HCT116 (cell line): ENCODE measurements around the gene TCFL5. TPM values are rescaled to one million over a fixed set of nuclear protein-coding genes. Genes with fewer than 3 reads are reported as not detected.

Experiments used
- ATAC-seq: fragments of 200-7000 bp; cut with Tn5 transposase; 2 replicates; pipeline ENCODE4 v1.9.1; 2020; ENCODE audit warnings: mild to moderate bottlenecking, moderate library complexity
- BruUV-seq: library from RNA; stranded (reverse); fragments of 400-500 nt; replicated peaks from 2 replicates; lab custom pipeline; 2021; lab: Mats Ljungman, UMichigan
- CTCF ChIA-PET: fragments of 300-600 bp; sonication (Branson Sonifier 250); formaldehyde crosslinking; loops from one replicate; lab custom pipeline; 2021; ENCODE audit warnings: antibody characterized with exemption; lab: Charles Lee
- POLR2A ChIA-PET: fragments of 300-600, 350-600 bp; sonication (Branson Sonifier 250); formaldehyde crosslinking; loops from one replicate; lab custom pipeline; 2021; ENCODE audit warnings: antibody characterized with exemption; lab: Charles Lee
- RAD21 ChIA-PET, 2 experiments: fragments of 300-600 bp; sonication (Branson Sonifier 250); formaldehyde crosslinking; loops; one replicate each; lab custom pipeline; 2023; ENCODE audit warnings: low total read pairs in 2 of 2; ENCODE audit not compliant: uncharacterized antibody in 2 of 2, unreplicated experiment in 2 of 2, low non-redundant PET in 1 of 2; lab: Charles Lee
- DNase-seq: peaks from one replicate; pipeline ENCODE4 v3.0.0-alpha.2; 2010; ENCODE audit warnings: low read depth, low spot score
- H2AFZ ChIP-seq: fragments of 200-600 bp; shearing (Covaris generic), sonication (generic); 2 replicates; pipeline ENCODE4 v1.6.1; 2017; ENCODE audit warnings: low read depth, mixed run types, mixed read lengths, antibody characterized with exemption, low read length; ENCODE audit not compliant: poor library complexity, severe bottlenecking
- H3K27ac ChIP-seq: 2 replicates; pipeline ENCODE4 v1.5.1; 2012; ENCODE audit warnings: low read depth, low read length
- H3K27me3 ChIP-seq: fragments of 200-600 bp; sonication (generic); 2 replicates; pipeline ENCODE4 v1.6.1; 2016; ENCODE audit warnings: mixed run types, low read length, mixed read lengths; ENCODE audit not compliant: insufficient read depth
- H3K36me3 ChIP-seq, 2 experiments: fragments of 200-500 bp in 1 of 2; fragments of 200-600 bp in 1 of 2; sonication (Bioruptor generic) in 1 of 2; sonication (generic) in 1 of 2; 2 replicates each; pipeline versions ENCODE4 v1.5.1 to v1.6.1; 2014 to 2016; ENCODE audit warnings: low read length in 2 of 2, inconsistent platforms in 1 of 2, mixed read lengths in 1 of 2, mixed run types in 1 of 2; ENCODE audit not compliant: insufficient read depth in 2 of 2, control insufficient read depth in 1 of 2
- H3K4me1 ChIP-seq, 2 experiments: fragments of 200-600 bp in 1 of 2; sonication (generic) in 1 of 2; 2 replicates each; pipeline versions ENCODE4 v1.5.1 to v1.6.1; 2012 to 2017; ENCODE audit warnings: low read length in 2 of 2, inconsistent platforms in 1 of 2, mild to moderate bottlenecking in 1 of 2, mixed read lengths in 1 of 2, mixed run types in 1 of 2, moderate library complexity in 1 of 2; ENCODE audit not compliant: insufficient read depth in 2 of 2, control insufficient read depth in 1 of 2
- H3K4me2 ChIP-seq: fragments of 200-600 bp; sonication (generic); 2 replicates; pipeline ENCODE4 v1.6.1; 2017; ENCODE audit warnings: mixed run types, low read length, mixed read lengths
- H3K4me3 ChIP-seq, 2 experiments: fragments of 200-600 bp in 1 of 2; sonication (generic) in 1 of 2; replicated peaks in 1 of 2; 2 replicates each; pipeline ENCODE4 v1.5.1; 2011 to 2016; ENCODE audit warnings: low read length in 2 of 2, control low read depth in 1 of 2, low read depth in 1 of 2, mild to moderate bottlenecking in 1 of 2, mixed read lengths in 1 of 2, mixed run types in 1 of 2
- H3K79me2 ChIP-seq: fragments of 200-600 bp; sonication (generic); 2 replicates; pipeline ENCODE4 v1.6.1; 2017; ENCODE audit warnings: mild to moderate bottlenecking, mixed run types, low read length, moderate library complexity, mixed read lengths; ENCODE audit not compliant: insufficient read depth
- H3K9ac ChIP-seq: fragments of 200-600 bp; sonication (generic); 2 replicates; pipeline ENCODE4 v1.6.1; 2016; ENCODE audit warnings: low read length, mixed read lengths
- H3K9me2 ChIP-seq: fragments of 200-600 bp; sonication (generic), shearing (Covaris generic); 2 replicates; pipeline ENCODE4 v1.6.1; 2017; ENCODE audit warnings: mixed run types, mild to moderate bottlenecking, moderate library complexity; ENCODE audit not compliant: insufficient read depth
- H3K9me3 ChIP-seq, 2 experiments: fragments of 200-500 bp in 1 of 2; fragments of 200-600 bp in 1 of 2; sonication (Bioruptor generic) in 1 of 2; sonication (generic) in 1 of 2; 2 replicates each; pipeline ENCODE4 v1.6.1; 2014 to 2017; ENCODE audit warnings: low read length in 2 of 2, mixed read lengths in 2 of 2, inconsistent platforms in 1 of 2, low read depth in 1 of 2, mild to moderate bottlenecking in 1 of 2, mixed run types in 1 of 2, moderate library complexity in 1 of 2; ENCODE audit not compliant: control insufficient read depth in 1 of 2, insufficient read depth in 1 of 2
- H4K20me1 ChIP-seq: fragments of 200-600 bp; sonication (generic), shearing (Covaris generic); 2 replicates; pipeline ENCODE4 v1.6.1; 2017; ENCODE audit warnings: mixed run types, mild to moderate bottlenecking, moderate library complexity; ENCODE audit not compliant: insufficient read depth
- CEBPB ChIP-seq: IDR thresholded peaks from 2 replicates; pipeline ENCODE4 v1.6.1; 2012; ENCODE audit warnings: low read depth
- CTCF ChIP-seq, 3 experiments: fragments of 200-600 bp in 1 of 3; sonication (generic) in 1 of 3; IDR thresholded peaks in 2 of 3; conservative IDR thresholded peaks in 1 of 3; 2 replicates each; pipeline ENCODE4 v1.5.1; 2012 to 2017; ENCODE audit warnings: low read depth in 2 of 3, low read length in 2 of 3, antibody characterized with exemption in 1 of 3, borderline replicate concordance in 1 of 3, control low read depth in 1 of 3, mild to moderate bottlenecking in 1 of 3, mixed read lengths in 1 of 3, mixed run types in 1 of 3, moderate library complexity in 1 of 3; ENCODE audit not compliant: insufficient read depth in 1 of 3
- EGR1 ChIP-seq: IDR thresholded peaks from 2 replicates; pipeline ENCODE4 v1.6.1; 2012; ENCODE audit warnings: low read depth
- ELF1 ChIP-seq: IDR thresholded peaks from 2 replicates; pipeline ENCODE4 v1.6.1; 2012; ENCODE audit warnings: low read depth, borderline replicate concordance
- FOSL1 ChIP-seq: IDR thresholded peaks from 2 replicates; pipeline ENCODE4 v1.6.1; 2012; ENCODE audit warnings: low read depth
- JUND ChIP-seq: IDR thresholded peaks from 2 replicates; pipeline ENCODE4 v1.6.1; 2012
- RAD21 ChIP-seq: IDR thresholded peaks from 2 replicates; pipeline ENCODE4 v1.6.1; 2012; ENCODE audit warnings: low read depth, mild to moderate bottlenecking
- SIN3A ChIP-seq: IDR thresholded peaks from 2 replicates; pipeline ENCODE4 v1.6.1; 2012; ENCODE audit warnings: low read depth
- SP1 ChIP-seq: IDR thresholded peaks from 2 replicates; pipeline ENCODE4 v1.6.1; 2012; ENCODE audit warnings: low read depth
- YY1 ChIP-seq: IDR thresholded peaks from 2 replicates; pipeline ENCODE4 v1.6.1; 2011; ENCODE audit warnings: low read length, low read depth, moderate library complexity, mild to moderate bottlenecking; ENCODE audit not compliant: insufficient replicate concordance; ENCODE audit errors: extremely low read depth
- ZFX ChIP-seq: fragments of 450-650 bp; IDR thresholded peaks from 2 replicates; pipeline ENCODE4 v1.6.1; 2017
- ZNF274 ChIP-seq: fragments of 200-500 bp; sonication (Bioruptor generic); IDR thresholded peaks from 2 replicates; pipeline ENCODE4 v1.6.1; 2014; ENCODE audit warnings: mild to moderate bottlenecking, low read depth, low read length, inconsistent platforms
- intact Hi-C: fragments of 100-400 bp; cut with micrococcal nuclease; formaldehyde crosslinking; loops from 2 replicates; pipeline ENCODE4 v1.10.0; 2022
- total RNA-seq: library from RNA; stranded (reverse); gene quantifications from one replicate; pipeline ENCODE4 v1.2.1, GENCODE V29; 2021; ENCODE audit not compliant: unreplicated experiment

The TCFL5 gene
- total RNA-seq, 1 experiment from 2014 or later, result 20.4 TPM

- H4K20me1 ChIP-seq, result no peaks in the 10 kb centered on the region
- H3K9ac ChIP-seq, result no peak overlapping the region
- no peak overlapping the region for H2AFZ ChIP-seq
- no peak overlapping the region for H3K27ac ChIP-seq
- CTCF ChIA-PET, result no interaction called here
- RAD21 ChIA-PET, result no interaction called here
- no peak for ATAC-seq
- BruUV-seq, result no TSS peak
- H3K9me3 ChIP-seq, result no peaks in the 10 kb centered on the region
- H3K36me3 ChIP-seq, result peaks cover 7 to 8% of the 10 kb centered on the region in 2 experiments; a peak in 2 of 4 replicates
- no peak for TF ChIP-seq CEBPB
- TF ChIP-seq YY1, result no peak
- TF ChIP-seq ELF1, result no peak
- TF ChIP-seq ZNF274, result no peak
- no peak for TF ChIP-seq SP1
- TF ChIP-seq EGR1, result no peak
- TF ChIP-seq ZFX, result no peak
- no peak for TF ChIP-seq JUND
- no peak for TF ChIP-seq FOSL1
- no peak for TF ChIP-seq SIN3A
- no peak for TF ChIP-seq CTCF (IDR thresholded peaks at IDR 0.05 in 2 of 3, conservative IDR thresholded peaks at IDR 0.05 in 1 of 3; ENCODE audit: borderline replicate concordance in 1 of 3, insufficient read depth in 1 of 3, low read depth in 2 of 3, low read length in 2 of 3)
- TF ChIP-seq RAD21, result no peak
- TF ChIP-seq, all 23 proteins: peak for 0
- intact Hi-C loops, result no loop called here
- H3K4me3 ChIP-seq, result no peak overlapping the region
- no peak for DNase-seq
- H3K9me2 ChIP-seq, result no peaks in the 10 kb centered on the region
- H3K27me3 ChIP-seq, result no peaks in the 10 kb centered on the region
- H3K4me1 ChIP-seq, result no peaks in the 10 kb centered on the region
- no peak overlapping the region for H3K4me2 ChIP-seq
- no peaks in the 10 kb centered on the region for H3K79me2 ChIP-seq
- POLR2A ChIA-PET, result no interaction called here
These were observed 17.4 kb downstream of the TCFL5 start for GRCh38 chr20:62844182-62844581.
